ENCODE data around the gene SEPHS2. TPM values are rescaled to one million over a fixed set of nuclear protein-coding genes. Genes with fewer than 3 reads are reported as not detected.

SEPHS2 gene
- total and polyA plus RNA-seq, 2 of the 8 experiments (the other 6 are each of a cell fraction or from before 2014, with no cell fraction given), result 28.2 to 61.8 TPM

- TF ChIP-seq RNF2 (IDR thresholded peaks at IDR 0.05; ENCODE audit: borderline replicate concordance, low read depth, low read length, missing control alignments, poor library complexity, severe bottlenecking) (no peak), SP1 (IDR thresholded peaks at IDR 0.05; ENCODE audit: low read depth, low read length) (no peak)
- TF ChIP-seq, protein P1, sequence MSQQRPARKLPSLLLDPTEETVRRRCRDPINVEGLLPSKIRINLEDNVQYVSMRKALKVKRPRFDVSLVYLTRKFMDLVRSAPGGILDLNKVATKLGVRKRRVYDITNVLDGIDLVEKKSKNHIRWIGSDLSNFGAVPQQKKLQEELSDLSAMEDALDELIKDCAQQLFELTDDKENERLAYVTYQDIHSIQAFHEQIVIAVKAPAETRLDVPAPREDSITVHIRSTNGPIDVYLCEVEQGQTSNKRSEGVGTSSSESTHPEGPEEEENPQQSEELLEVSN (IDR thresholded peaks at IDR 0.05), result no peak
Observed at GRCh38 chr16:30416624-30417528, 28.8 kb downstream of the SEPHS2 start (continued).
